Activated CD4-positive, alpha-beta T cell treated with anti-CD3 and anti-CD28 coated beads, Interleukin-10, Interleukin-2, amounts not matched to agents 100 ng/mL and 50 ng/mL, durations not matched to agents 16 hours and 8 hours (primary cell): ENCODE measurements around the gene SET.
A peak's percentile ranks its signal among the peaks of the same experiment; 100 is the strongest.

Experiments used
- DNase-seq: peaks from one replicate; pipeline ENCODE4 v3.0.0-alpha.2; 2020

Gene SET

GRCh38 chr9:128713941-128714573 is 25.0 kb downstream of the SET start:
- DNase-seq, result no peak

- no peak for DNase-seq
These were observed 25.8 kb downstream of the SET start for GRCh38 chr9:128714586-128715435.

- no peak for DNase-seq
These were observed 26.4 kb downstream of the SET start for GRCh38 chr9:128715436-128715750.

GRCh38 chr9:128716581-128717254 is 27.7 kb downstream of the SET start:
- no peak for DNase-seq

- no peak for DNase-seq
These were observed 29.0 kb downstream of the SET start for GRCh38 chr9:128718047-128718446.

GRCh38 chr9:128718475-128718874 is 29.5 kb downstream of the SET start:
- no peak for DNase-seq

GRCh38 chr9:128719919-128720605 is 31.0 kb downstream of the SET start:
- no peak for DNase-seq

- no peak for DNase-seq
These were observed 31.9 kb downstream of the SET start for GRCh38 chr9:128720841-128721486.

- DNase-seq, result no peak
These were observed 32.5 kb downstream of the SET start for GRCh38 chr9:128721487-128722010.

- no peak for DNase-seq
These were observed 33.6 kb downstream of the SET start for GRCh38 chr9:128722380-128723351.

- DNase-seq, result no peak
These were observed 34.4 kb downstream of the SET start for GRCh38 chr9:128723352-128723865.

GRCh38 chr9:128723866-128724743 is 35.1 kb downstream of the SET start, which contains the start of gene ZDHHC12:
Gene ZDHHC12 (minus strand): TSS chr9:128724127. CDS start chr9:128724093, 34 bp downstream.
- peak; percentile 100 for DNase-seq

- DNase-seq, result peak; percentile 72
These were observed 35.8 kb downstream of the SET start for GRCh38 chr9:128724744-128725211.

GRCh38 chr9:128727640-128728248 is 38.7 kb downstream of the SET start:
- DNase-seq, result no peak

GRCh38 chr9:128728298-128728697 is 39.3 kb downstream of the SET start:
- no peak for DNase-seq

- DNase-seq, result no peak
These were observed 40.3 kb downstream of the SET start for GRCh38 chr9:128729302-128729701.

- no peak for DNase-seq
These were observed 40.9 kb downstream of the SET start for GRCh38 chr9:128729766-128730517.

GRCh38 chr9:128731093-128731492 is 42.1 kb downstream of the SET start:
- no peak for DNase-seq

GRCh38 chr9:128731691-128732090 is 42.7 kb downstream of the SET start:
- DNase-seq, result no peak
